Upper lobe of right lung (tissue), 1 donor: ENCODE data around the gene MRPL55. TPM values are rescaled to one million over a fixed set of nuclear protein-coding genes. Genes with fewer than 3 reads are reported as not detected.

Source experiments
- ATAC-seq: fragments of 200-7000 bp; cut with Tn5 transposase; one replicate; pipeline ENCODE4 v1.9.1; 2020; ENCODE audit warnings: mild to moderate bottlenecking, moderate library complexity
- DNase-seq: peaks from one replicate; pipeline ENCODE4 v3.0.0-alpha.2; 2020
- H3K27ac ChIP-seq: fragments of 200-600 bp; one replicate; pipeline ENCODE4 v1.8.0; 2022
- H3K27me3 ChIP-seq: fragments of 200-600 bp; one replicate; pipeline ENCODE4 v1.8.0; 2022; ENCODE audit warnings: mild to moderate bottlenecking
- H3K36me3 ChIP-seq: fragments of 200-600 bp; one replicate; pipeline ENCODE4 v1.8.0; 2022
- H3K4me1 ChIP-seq: fragments of 200-600 bp; one replicate; pipeline ENCODE4 v1.8.0; 2022
- H3K4me3 ChIP-seq: fragments of 200-600 bp; one replicate; pipeline ENCODE4 v1.8.0; 2022; ENCODE audit warnings: mild to moderate bottlenecking
- H3K9me3 ChIP-seq: fragments of 200-600 bp; one replicate; pipeline ENCODE4 v1.8.0; 2022
- intact Hi-C: fragments of 100-400 bp; cut with DNase I; formaldehyde crosslinking; loops from one replicate; pipeline ENCODE4 v1.11.0; 2022
- total RNA-seq: library from RNA; stranded (reverse); fragmentation: NEBNext Ultra II Directional; extraction: Animal tissue kit (Norgen Biotek cat#: 25700); gene quantifications from one replicate; pipeline ENCODE4 v1.2.1, GENCODE V29; 2021
- TF ChIP-seq, protein P1 (sequence below): fragments of 200-600 bp; IDR thresholded peaks from one replicate; pipeline ENCODE4 v1.8.0; 2022; ENCODE audit warnings: antibody characterized with exemption
- donor health status: DM: no; HTN: yes; CAD: no; lungs with severe emphysema.

MRPL55 gene
- total RNA-seq, 1 donor from 2014 or later: 39.9 TPM

GRCh38 chr1:228071839-228072657 is 37.1 kb downstream of the MRPL55 start:
- Histone ChIP-seq H3K4me3 (no peak overlapping the region), H3K36me3 (no peaks in the 10 kb centered on the region), H3K27me3 (peaks cover 4% of the 10 kb centered on the region), H3K9me3 (no peaks in the 10 kb centered on the region), H3K27ac (no peak overlapping the region), H3K4me1 (no peaks in the 10 kb centered on the region)
- intact Hi-C loops: no loop called here
- TF ChIP-seq, protein P1, sequence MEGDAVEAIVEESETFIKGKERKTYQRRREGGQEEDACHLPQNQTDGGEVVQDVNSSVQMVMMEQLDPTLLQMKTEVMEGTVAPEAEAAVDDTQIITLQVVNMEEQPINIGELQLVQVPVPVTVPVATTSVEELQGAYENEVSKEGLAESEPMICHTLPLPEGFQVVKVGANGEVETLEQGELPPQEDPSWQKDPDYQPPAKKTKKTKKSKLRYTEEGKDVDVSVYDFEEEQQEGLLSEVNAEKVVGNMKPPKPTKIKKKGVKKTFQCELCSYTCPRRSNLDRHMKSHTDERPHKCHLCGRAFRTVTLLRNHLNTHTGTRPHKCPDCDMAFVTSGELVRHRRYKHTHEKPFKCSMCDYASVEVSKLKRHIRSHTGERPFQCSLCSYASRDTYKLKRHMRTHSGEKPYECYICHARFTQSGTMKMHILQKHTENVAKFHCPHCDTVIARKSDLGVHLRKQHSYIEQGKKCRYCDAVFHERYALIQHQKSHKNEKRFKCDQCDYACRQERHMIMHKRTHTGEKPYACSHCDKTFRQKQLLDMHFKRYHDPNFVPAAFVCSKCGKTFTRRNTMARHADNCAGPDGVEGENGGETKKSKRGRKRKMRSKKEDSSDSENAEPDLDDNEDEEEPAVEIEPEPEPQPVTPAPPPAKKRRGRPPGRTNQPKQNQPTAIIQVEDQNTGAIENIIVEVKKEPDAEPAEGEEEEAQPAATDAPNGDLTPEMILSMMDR: no peak
- DNase-seq (peak; percentile 36), ATAC-seq (no peak)

GRCh38 chr1:228070851-228071250 is 38.2 kb downstream of the MRPL55 start:
- H3K4me3 ChIP-seq: no peak overlapping the region
- intact Hi-C loops: no loop called here
- no peaks in the 10 kb centered on the region for H3K9me3 ChIP-seq
- ATAC-seq (no peak), DNase-seq (no peak)
- no peaks in the 10 kb centered on the region for H3K36me3 ChIP-seq
- no peaks in the 10 kb centered on the region for H3K4me1 ChIP-seq
- H3K27me3 ChIP-seq: peaks cover 15% of the 10 kb centered on the region
- TF ChIP-seq, protein P1: no peak
- H3K27ac ChIP-seq: no peak overlapping the region

- Histone ChIP-seq H3K4me3 (no peak overlapping the region), H3K27ac (no peak overlapping the region), H3K9me3 (no peaks in the 10 kb centered on the region), H3K27me3 (peaks cover 22% of the 10 kb centered on the region), H3K4me1 (no peaks in the 10 kb centered on the region), H3K36me3 (no peaks in the 10 kb centered on the region)
- no peak for ATAC-seq
- intact Hi-C loops: no loop called here
- TF ChIP-seq, protein P1: no peak
- DNase-seq: no peak
Observed at GRCh38 chr1:228070173-228070572, 38.9 kb downstream of the MRPL55 start.

DNA sequence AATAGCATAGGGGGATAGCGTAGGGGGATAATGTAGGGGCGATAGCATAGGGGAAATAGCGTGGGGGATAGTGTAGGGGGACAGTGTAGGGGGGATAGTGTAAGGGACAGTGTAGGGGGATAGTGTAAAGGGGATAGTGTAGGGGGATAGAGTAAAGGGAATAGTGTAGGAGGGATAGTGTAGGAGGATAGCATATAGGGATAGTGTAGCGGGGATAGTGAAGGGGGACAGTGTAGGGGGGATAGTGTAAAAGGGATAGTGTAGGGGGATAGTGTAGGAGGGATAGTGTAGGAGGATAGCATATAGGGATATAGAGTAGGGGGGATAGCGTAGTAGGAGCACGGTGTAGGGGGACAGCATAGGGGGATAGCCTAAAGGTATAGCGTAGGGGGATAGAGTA is 40.7 kb downstream of the MRPL55 start:
- no peaks in the 10 kb centered on the region for H3K4me1 ChIP-seq
- TF ChIP-seq, protein P1: no peak
- H3K27ac ChIP-seq: no peak overlapping the region
- no peak for DNase-seq
- H3K27me3 ChIP-seq: peaks cover 40% of the 10 kb centered on the region
- H3K36me3 ChIP-seq: no peaks in the 10 kb centered on the region
- H3K4me3 ChIP-seq: no peak overlapping the region
- intact Hi-C loops: no loop called here
- no peak for ATAC-seq
- no peaks in the 10 kb centered on the region for H3K9me3 ChIP-seq

DNA sequence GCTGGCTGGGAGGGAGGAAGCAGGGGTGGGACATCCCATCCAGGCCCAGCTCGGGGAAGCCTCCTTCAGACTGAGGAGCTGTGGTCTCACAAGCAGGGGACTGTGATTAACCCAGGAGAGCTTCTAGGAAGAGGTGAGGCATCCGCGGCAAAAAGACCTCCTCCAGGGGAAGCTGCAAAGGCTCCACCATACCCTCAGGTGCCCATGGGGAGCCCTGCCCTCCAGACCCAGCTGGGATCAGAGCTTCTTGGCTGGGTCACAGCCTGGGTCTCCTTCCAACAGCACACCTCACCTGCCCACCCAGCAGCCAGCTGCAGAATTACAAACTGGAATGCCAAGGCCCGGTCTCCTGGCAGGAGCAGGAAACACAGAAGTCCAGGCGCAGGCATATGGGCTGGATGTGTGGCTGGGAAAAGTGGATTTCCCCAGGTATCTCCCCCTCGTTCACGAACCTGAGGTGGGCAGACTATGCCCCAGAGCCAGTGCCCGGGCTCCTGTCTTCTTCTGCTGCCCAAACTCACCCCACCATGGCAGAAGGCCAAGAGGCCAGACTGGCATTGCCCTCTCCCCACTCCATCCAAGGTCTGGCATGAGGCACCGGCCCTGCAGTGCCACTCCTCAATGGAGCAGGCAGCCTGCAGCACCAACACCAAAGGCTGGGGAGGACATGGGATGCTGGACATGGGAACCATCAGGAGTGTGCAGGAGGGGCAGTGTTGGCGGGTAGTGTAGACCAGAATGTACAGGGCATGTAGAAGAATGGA is 42.0 kb downstream of the MRPL55 start:
- no peak overlapping the region for H3K27ac ChIP-seq
- no peaks in the 10 kb centered on the region for H3K9me3 ChIP-seq
- intact Hi-C loops: no loop called here
- no peaks in the 10 kb centered on the region for H3K4me1 ChIP-seq
- TF ChIP-seq, protein P1: no peak
- ATAC-seq: no peak
- H3K36me3 ChIP-seq: no peaks in the 10 kb centered on the region
- H3K27me3 ChIP-seq: peaks cover 53% of the 10 kb centered on the region
- peak; percentile 44 for DNase-seq
- no peak overlapping the region for H3K4me3 ChIP-seq
